H1 (cell line): Measurements from ENCODE around the gene TLE3. TPM values are rescaled to one million over a fixed set of nuclear protein-coding genes. Genes with fewer than 3 reads are reported as not detected.

Experiments used
- CTBP2 ChIP-seq: IDR thresholded peaks from 2 replicates; pipeline ENCODE4 v1.7.0; 2011; ENCODE audit warnings: borderline replicate concordance, mild to moderate bottlenecking, moderate library complexity, mixed read lengths, low read length; ENCODE audit not compliant: insufficient read depth, insufficient read length
- E2F6 ChIP-seq: IDR thresholded peaks from 2 replicates; pipeline ENCODE4 v1.6.1; 2012; ENCODE audit warnings: inconsistent platforms
- NRF1 ChIP-seq: IDR thresholded peaks from 2 replicates; pipeline ENCODE4 v1.6.1; 2011; ENCODE audit warnings: mild to moderate bottlenecking, low read depth, low read length, improper control_type of control experiment
- POLR2A ChIP-seq, 2 experiments: IDR thresholded peaks; 1 replicate in 1 of 2; 2 replicates in 1 of 2; pipeline ENCODE4 v1.6.1; 2011; ENCODE audit warnings: low read depth in 2 of 2, low read length in 2 of 2, mild to moderate bottlenecking in 2 of 2; ENCODE audit errors: control extremely low read depth in 1 of 2
- USF2 ChIP-seq: IDR thresholded peaks from 2 replicates; pipeline ENCODE4 v1.6.1; 2011; ENCODE audit warnings: low read length, improper control_type of control experiment
- polyA plus RNA-seq, 7 experiments: library from polyadenylated mRNA; depleted of rRNA in 3 of 7; stranded (reverse) in 5 of 7; unstranded in 2 of 7; fragments of >200 nt in 5 of 7; fragments of 200-250 nt in 2 of 7; gene quantifications; 1 replicate in 5 of 7; 2 replicates in 1 of 7; 4 replicates in 1 of 7; pipeline versions ENCODE4 v1.2.1 to v1.2.3, GENCODE V29; 2011 to 2013; ENCODE audit warnings: missing spikeins in 2 of 7, mixed read lengths in 2 of 7
- total RNA-seq: library from RNA; stranded (reverse); fragmentation: NEBNext Ultra II Directional; extraction: Animal tissue kit (Norgen Biotek cat#: 25700); gene quantifications from 2 replicates; pipeline ENCODE4 v1.2.1, GENCODE V29; 2021

The TLE3 gene
- total and polyA plus RNA-seq, 2 of the 8 experiments (the other 6 are each of a cell fraction or from before 2014, with no cell fraction given), result 25.1 to 61.2 TPM

- no peak for TF ChIP-seq E2F6
- no peak for TF ChIP-seq CTBP2
- no peak for TF ChIP-seq NRF1
- no peak for TF ChIP-seq POLR2A (IDR thresholded peaks at IDR 0.05; ENCODE audit: control extremely low read depth in 1 of 2, low read depth in 2 of 2, low read length in 2 of 2)
- TF ChIP-seq USF2, result no peak
These were observed 64.1 kb downstream of the TLE3 start (continued) for GRCh38 chr15:70033529-70034140.
